Gastroesophageal sphincter (tissue), 3 donors: ENCODE measurements around the gene EHBP1.

Experiments
- CTCF ChIP-seq, 4 experiments: fragments of 200-600 bp in 2 of 4; fragments of 450-650 bp in 2 of 4; sonication (generic) in 1 of 4; IDR thresholded peaks; one replicate each; pipeline ENCODE4 v1.5.1; 2017 to 2019; ENCODE audit warnings: antibody characterized with exemption in 4 of 4, mild to moderate bottlenecking in 2 of 4, moderate library complexity in 2 of 4
- EP300 ChIP-seq: sonication (generic); formaldehyde crosslinking; IDR thresholded peaks from one replicate; pipeline ENCODE4 v1.6.1; 2017; ENCODE audit warnings: antibody characterized with exemption, mild to moderate bottlenecking
- POLR2A ChIP-seq, 2 donors: fragments of 450-650 bp; IDR thresholded peaks; one replicate each; pipeline ENCODE4 v1.6.1; 2017; ENCODE audit warnings: antibody characterized with exemption in 2 of 2, mild to moderate bottlenecking in 2 of 2, moderate library complexity in 1 of 2
- POLR2AphosphoS5 ChIP-seq: sonication (generic); formaldehyde crosslinking; IDR thresholded peaks from one replicate; pipeline ENCODE4 v1.6.1; 2017; ENCODE audit warnings: antibody characterized with exemption

- TF ChIP-seq CTCF (IDR thresholded peaks at IDR 0.05) (no peak), EP300 (no peak), POLR2A (IDR thresholded peaks at IDR 0.05) (no peak), POLR2AphosphoS5 (no peak)
These were observed 45.4 kb upstream of the EHBP1 start for GRCh38 chr2:62660087-62660486.
